Liver (tissue), 3 donors: ENCODE data around the gene CXCL17.

Experiments used
- CTCF ChIP-seq: fragments of 150-350 bp; IDR thresholded peaks from 2 replicates; pipeline ENCODE4 v1.5.1; 2017; ENCODE audit warnings: improper control_type of control experiment, low read depth, low read length; ENCODE audit not compliant: missing input control
- EGR1 ChIP-seq, 2 donors: IDR thresholded peaks; 2 replicates each; pipeline ENCODE4 v1.6.1; 2016 to 2018; ENCODE audit warnings: antibody characterized with exemption in 2 of 2, low read depth in 2 of 2
- FOXA1 ChIP-seq: IDR thresholded peaks from 2 replicates; pipeline ENCODE4 v1.6.1; 2016; ENCODE audit warnings: antibody characterized with exemption
- GABPA ChIP-seq, 2 donors: IDR thresholded peaks in 1 of 2; conservative IDR thresholded peaks in 1 of 2; 2 replicates each; pipeline ENCODE4 v1.6.1; 2016; ENCODE audit warnings: antibody characterized with exemption in 2 of 2, mild to moderate bottlenecking in 1 of 2, moderate library complexity in 1 of 2
- HNF4A ChIP-seq, 2 donors: conservative IDR thresholded peaks; 2 replicates each; pipeline ENCODE4 v1.6.1; 2016; ENCODE audit warnings: antibody characterized with exemption in 2 of 2, mild to moderate bottlenecking in 2 of 2
- JUND ChIP-seq, 2 donors: IDR thresholded peaks; 2 replicates each; pipeline ENCODE4 v1.6.1; 2016; ENCODE audit warnings: antibody characterized with exemption in 2 of 2
- MAX ChIP-seq: IDR thresholded peaks from 2 replicates; pipeline ENCODE4 v1.6.1; 2016; ENCODE audit warnings: antibody characterized with exemption
- NR2F2 ChIP-seq: IDR thresholded peaks from 2 replicates; pipeline ENCODE4 v1.6.1; 2016; ENCODE audit warnings: antibody characterized with exemption
- RAD21 ChIP-seq, 2 donors: IDR thresholded peaks; 2 replicates each; pipeline ENCODE4 v1.6.1; 2016; ENCODE audit warnings: antibody characterized with exemption in 2 of 2, mild to moderate bottlenecking in 2 of 2
- SP1 ChIP-seq: IDR thresholded peaks from 2 replicates; pipeline ENCODE4 v1.6.1; 2018; ENCODE audit warnings: antibody characterized with exemption, mild to moderate bottlenecking
- YY1 ChIP-seq: IDR thresholded peaks from 2 replicates; pipeline ENCODE4 v1.6.1; 2016; ENCODE audit warnings: antibody characterized with exemption, mild to moderate bottlenecking
- donor health status: healthy.
- donor health status: healthy.

- TF ChIP-seq RAD21 (IDR thresholded peaks at IDR 0.05): no peak
- no peak for TF ChIP-seq CTCF
- no peak for TF ChIP-seq MAX
- TF ChIP-seq YY1: no peak
- TF ChIP-seq JUND (IDR thresholded peaks at IDR 0.05): no peak
- TF ChIP-seq EGR1 (IDR thresholded peaks at IDR 0.05; ENCODE audit: low read depth in 2 of 2): no peak
- TF ChIP-seq SP1: no peak
- TF ChIP-seq NR2F2: peak; percentile 24
- no peak for TF ChIP-seq HNF4A (conservative IDR thresholded peaks at IDR 0.05)
- no peak for TF ChIP-seq FOXA1
- TF ChIP-seq GABPA (IDR thresholded peaks at IDR 0.05 in 1 of 2, conservative IDR thresholded peaks at IDR 0.05 in 1 of 2): no peak
Measured at GRCh38 chr19:42436006-42436405, 6.7 kb downstream of the CXCL17 start.
